ENCODE data around the gene SUMF1.

The SUMF1 gene

DNA sequence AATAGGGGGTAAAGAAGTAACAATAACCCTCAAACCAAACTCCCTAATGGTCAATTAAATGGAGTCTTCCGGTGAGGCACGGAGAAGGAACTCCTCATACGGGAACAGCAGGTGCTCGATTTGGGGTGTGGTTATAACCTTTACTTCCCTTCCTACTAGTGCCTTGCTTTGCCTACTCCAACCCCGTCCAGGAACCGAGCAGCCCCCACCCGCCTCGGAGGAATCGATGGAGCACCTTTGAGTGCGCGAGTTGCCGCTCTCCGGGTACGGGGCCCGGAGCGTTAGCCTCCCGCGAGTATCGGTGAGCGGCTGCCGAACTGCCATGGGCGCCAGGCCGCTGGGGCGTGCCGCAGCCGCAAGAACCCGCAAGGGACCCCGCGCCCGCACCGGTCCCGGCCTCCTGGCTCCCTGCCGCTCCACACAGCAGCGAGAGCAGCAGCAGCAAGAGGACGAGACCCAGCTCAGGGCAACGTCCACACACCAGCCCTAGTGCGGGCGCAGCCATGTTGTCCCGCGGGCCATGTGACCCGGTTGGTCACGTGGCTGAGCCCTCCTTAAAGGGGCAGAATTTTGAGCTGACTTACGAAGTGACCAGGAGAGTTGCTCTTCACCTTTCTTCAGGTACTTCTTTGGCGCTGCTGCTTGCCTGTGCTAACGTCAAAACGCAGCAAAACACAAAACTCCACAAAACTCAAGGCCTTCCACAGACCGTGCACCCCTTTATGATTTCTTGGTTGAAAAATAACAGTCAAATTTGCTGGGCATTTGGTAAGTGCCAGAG is at the start of gene SUMF1:
Gene SUMF1, minus strand, starts transcription at position 529 of the 781 bp plus-strand sequence. Its CDS starts 24 bp downstream, at position 505.
- DNase-seq (ENCODE audit: low read depth in 2 of 2) = peak; percentile 63 to 70

GRCh38 chr3:4515916-4516579 is 49.0 kb upstream of the SUMF1 start:
- no peak for DNase-seq (ENCODE audit: low read depth in 2 of 2)

DNA sequence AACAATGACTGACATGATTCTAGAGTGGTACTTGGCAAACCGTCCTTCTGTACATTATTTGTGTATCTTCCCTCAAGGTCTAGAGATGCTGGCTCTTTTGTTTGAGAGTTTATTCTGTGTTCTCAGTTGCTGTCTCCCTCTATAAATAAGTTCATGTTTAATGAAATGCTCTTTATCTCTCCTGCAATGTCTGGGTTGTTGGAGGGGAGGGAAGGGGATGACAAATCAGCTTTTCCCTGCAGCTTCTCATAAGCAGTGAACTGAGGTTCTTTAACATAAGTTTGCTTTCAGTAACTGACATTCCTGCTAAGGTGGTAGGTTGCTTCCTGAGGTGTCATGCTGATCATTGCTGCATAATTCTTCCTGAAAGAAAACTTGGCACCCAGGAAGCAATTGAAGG is 47.8 kb upstream of the SUMF1 start:
- DNase-seq (ENCODE audit: low read depth in 2 of 2) = no peak

DNA sequence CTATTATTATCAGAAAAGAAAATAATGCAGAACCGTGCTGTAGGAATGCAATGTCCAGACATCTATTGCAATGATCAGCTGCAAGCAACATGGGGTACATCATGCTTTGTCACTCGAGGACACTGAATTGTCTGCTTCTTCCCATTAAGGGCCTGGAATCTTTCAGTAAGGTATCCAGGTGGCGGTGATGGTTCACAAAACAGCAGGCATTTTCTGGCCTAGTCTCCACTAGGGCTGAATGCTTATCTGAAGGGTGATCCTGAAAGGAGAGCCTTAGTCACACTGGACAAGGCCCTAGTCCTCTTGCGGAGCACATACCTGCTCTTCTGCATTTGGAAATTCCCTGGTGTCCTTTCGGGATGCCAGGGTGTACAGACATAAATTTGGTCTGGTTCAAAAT is 47.3 kb upstream of the SUMF1 start:
- no peak for DNase-seq (ENCODE audit: low read depth in 2 of 2)

- no peak for DNase-seq (ENCODE audit: low read depth in 2 of 2)
These were observed 46.0 kb upstream of the SUMF1 start for GRCh38 chr3:4512895-4513616.

DNA sequence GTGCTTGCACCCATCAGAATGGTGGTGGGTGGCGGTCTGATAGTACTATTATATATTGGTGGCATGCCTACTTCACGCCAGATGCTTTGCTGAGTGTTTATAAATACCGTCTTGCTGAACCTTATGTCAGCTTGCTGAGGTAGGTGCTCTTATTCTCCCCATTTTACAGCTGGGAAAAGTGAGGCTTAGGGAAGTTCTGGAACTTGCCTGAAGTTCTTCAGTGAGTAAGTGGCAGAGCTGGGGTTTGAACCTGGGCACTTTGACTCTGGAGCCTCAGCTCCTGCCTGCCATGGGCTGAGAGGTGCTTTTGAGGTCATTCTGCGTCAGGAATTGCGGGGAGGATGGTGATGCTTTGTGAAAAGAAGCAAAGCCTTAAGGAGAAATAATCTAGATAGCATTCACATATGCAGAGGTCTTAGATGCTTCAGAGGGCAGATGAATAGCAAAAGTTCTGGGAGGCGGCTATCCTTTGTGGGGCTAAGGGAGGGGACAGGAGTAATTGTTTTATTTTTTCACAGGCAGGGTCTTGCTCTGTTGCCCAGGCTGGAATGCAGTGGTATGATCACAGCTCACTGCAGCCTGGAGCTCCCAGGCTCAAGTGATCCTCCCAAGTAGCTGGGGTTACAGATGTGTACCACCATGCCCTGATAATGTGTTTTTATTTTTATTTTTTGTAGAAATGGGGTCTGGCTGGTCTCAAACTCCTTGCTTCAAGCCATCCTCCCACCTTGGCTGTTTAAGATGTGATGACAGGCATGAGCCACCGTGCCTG is 44.6 kb upstream of the SUMF1 start:
- no peak for DNase-seq (ENCODE audit: low read depth in 2 of 2)

GRCh38 chr3:4509983-4510755 is 43.1 kb upstream of the SUMF1 start:
- DNase-seq (ENCODE audit: low read depth in 2 of 2) = no peak

GRCh38 chr3:4509043-4509442 is 42.0 kb upstream of the SUMF1 start:
- DNase-seq (ENCODE audit: low read depth in 2 of 2) = no peak

GRCh38 chr3:4508048-4508981 is 41.2 kb upstream of the SUMF1 start:
- no peak for DNase-seq (ENCODE audit: low read depth in 2 of 2)

DNA sequence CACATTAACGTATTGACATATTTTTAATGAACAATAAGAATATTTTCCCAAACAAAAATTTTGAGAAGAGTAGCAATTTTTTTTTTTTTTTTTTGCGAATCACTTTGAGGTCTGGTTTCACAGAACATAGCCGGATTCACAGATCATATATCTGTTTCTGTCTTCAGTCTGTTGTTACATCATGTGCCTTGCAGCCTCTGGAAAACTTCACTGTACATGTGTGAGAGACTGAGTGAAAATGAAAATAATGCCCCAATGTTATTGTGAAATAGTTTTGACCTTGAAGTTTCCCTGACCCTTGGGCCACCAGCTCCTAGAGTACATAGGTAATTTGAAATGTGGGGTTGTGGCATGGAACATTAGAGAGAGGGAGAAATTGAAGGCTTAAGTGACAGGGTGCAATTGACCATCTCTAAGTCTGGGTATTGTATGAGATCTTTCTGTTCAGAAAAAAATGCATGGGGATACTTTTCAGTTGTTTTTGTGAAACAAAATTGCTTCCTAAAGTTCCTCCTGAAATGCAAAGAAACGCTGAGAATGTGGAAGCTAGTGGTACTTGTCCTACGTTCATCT is 40.0 kb upstream of the SUMF1 start:
- no peak for DNase-seq (ENCODE audit: low read depth in 2 of 2)

DNA sequence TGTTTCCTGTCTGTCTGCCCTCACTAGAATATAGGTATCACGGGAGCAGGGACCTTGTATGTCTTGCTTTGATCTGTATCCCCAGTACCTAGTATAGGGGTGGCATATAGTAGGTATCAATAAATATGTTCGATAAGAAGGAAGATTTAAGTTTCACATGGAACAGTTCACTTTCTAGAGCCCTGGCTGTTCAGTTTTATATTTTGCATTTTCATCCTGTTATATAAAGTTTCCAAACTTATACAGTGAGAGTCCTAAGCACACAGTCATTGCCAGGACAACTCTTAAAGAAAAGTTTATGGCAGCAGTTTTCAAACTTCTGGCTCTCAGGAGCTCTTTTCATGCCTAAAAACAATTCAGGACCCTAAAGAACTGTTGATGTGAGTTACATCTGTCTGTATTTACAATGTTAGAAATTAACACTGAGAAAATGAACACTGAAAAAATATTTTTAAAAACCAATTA is 39.5 kb upstream of the SUMF1 start:
- no peak for DNase-seq (ENCODE audit: low read depth in 2 of 2)

DNA sequence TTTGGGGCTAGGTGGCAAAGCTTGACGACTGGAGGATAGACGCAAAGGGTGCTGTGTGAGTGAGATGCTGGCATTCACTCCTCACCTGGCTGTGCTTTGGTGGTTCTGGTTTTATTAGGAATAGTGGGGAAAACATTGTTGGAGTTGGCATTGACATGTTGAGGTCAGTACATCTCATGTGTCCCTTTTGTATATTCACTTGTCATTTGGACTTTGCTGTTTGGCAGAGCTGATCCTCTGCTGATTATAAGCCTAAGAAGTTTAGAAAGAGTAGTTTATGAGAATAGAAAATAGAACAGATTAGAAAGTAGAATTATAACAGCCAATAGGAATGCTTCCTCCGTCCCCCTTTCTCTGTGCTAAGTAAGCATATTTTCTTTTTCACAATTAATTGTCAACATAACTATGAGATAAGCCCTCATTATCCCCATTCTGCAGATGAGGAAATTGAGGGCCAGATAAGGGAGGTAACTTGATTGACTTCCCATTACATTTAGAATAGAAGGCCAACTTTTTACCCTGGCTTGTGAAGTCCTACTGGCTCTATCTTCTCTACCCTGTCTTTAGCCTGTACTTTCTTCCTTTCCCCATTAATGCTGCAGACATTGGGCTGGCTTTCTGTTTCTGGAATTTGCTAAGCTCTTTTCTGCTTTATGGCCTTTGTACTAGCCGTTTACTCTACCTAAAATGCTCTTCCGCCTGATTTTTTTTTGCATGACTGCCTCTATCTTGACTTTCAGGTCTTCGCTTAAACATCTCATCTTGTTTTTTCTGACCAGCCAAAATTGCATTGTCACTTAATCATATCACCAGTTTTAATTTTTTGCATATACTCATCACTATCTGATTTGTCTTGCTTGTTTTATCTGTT is 38.9 kb upstream of the SUMF1 start:
- no peak for DNase-seq (ENCODE audit: low read depth in 2 of 2)

- no peak for DNase-seq (ENCODE audit: low read depth in 2 of 2)
These were observed 37.5 kb upstream of the SUMF1 start for GRCh38 chr3:4504340-4505261.

GRCh38 chr3:4503050-4503449 is 36.0 kb upstream of the SUMF1 start:
- DNase-seq (ENCODE audit: low read depth in 2 of 2) = no peak

DNA sequence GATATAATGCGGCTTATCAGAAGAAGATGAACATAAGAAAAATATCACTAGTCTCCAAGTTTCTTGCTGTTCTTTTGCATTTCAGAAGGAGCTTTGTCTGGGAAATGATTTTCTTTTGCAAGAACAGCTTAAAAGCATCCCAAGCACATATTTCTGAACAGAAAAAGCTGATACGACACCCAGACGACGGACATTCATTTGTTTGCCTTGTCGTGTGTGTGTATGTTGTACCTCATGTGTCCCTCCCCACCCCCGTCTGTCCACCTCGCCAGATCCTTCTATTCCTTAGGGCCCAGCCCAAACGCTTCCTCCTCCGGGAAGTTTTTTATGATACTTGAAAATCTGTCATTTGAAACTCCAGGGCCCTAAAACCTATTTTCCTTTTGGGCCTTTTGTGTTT is 34.9 kb upstream of the SUMF1 start:
- DNase-seq (ENCODE audit: low read depth in 2 of 2) = no peak

- no peak for DNase-seq (ENCODE audit: low read depth in 2 of 2)
These were observed 34.4 kb upstream of the SUMF1 start for GRCh38 chr3:4501437-4501836.

DNA sequence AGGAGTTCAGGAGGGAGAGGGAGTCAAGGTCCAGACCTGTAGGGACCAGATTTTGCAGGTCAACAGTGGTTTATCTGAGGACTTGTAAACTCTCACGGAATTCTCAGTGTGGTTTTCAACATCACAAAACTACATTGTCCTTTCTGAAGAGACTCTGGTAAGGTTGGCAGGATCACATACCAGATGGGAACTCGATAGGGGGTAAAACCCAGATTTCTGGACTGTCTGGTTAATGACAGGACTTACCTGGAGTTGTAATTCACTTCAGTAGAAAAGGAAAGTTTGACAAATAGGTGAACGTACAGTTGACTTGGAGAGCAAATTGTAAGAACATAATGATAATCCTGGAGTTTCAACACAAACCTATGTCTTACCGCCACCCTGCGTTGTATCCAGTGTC is 31.4 kb upstream of the SUMF1 start:
- DNase-seq (ENCODE audit: low read depth in 2 of 2) = no peak

Measured in stimulated activated CD8-positive, alpha-beta memory T cell treated with anti-CD3 and anti-CD28 coated beads, Interleukin-2, amount 100 ng/mL, for 48 hours (primary cell).